Measurements from ENCODE around the gene ABI1. TPM values are rescaled to one million over a fixed set of nuclear protein-coding genes. Genes with fewer than 3 reads are reported as not detected.

Gene ABI1
- total and polyA plus RNA-seq, 9 of the 15 experiments (the other 6 are each of a cell fraction or from before 2014, with no cell fraction given): 22.1 to 52.3 (median 39.0) TPM

GRCh38 chr10:26860443-26861204 is at the start of gene ABI1 (continued):
- TF ChIP-seq CHD7 (IDR thresholded peaks at IDR 0.05; ENCODE audit: low read depth, low read length) (no peak), SMARCE1 (IDR thresholded peaks at IDR 0.05) (no peak), GMEB1 (CRISPR knock-in tag; IDR thresholded peaks at IDR 0.05) (no peak), MBD1 (CRISPR knock-in tag; IDR thresholded peaks at IDR 0.05) (no peak), E2F6 (IDR thresholded peaks at IDR 0.05; ENCODE audit: borderline replicate concordance in 1 of 2, extremely low read depth in 1 of 2, insufficient read depth in 1 of 2, insufficient read length in 1 of 2, low read depth in 1 of 2, low read length in 1 of 2, poor library complexity in 1 of 2, severe bottlenecking in 1 of 2) (no peak), HMBOX1 (IDR thresholded peaks at IDR 0.05) (no peak), LARP7 (IDR thresholded peaks at IDR 0.05) (no peak)
